T-helper 9 cell (primary cell): Measurements from ENCODE around the gene RNF225.
A peak's percentile ranks its signal among the peaks of the same experiment; 100 is the strongest.
"Not testable (repeated sequence)": the region's sequence is repeated elsewhere in the genome, so short reads cannot be mapped to it uniquely, and the experiment has no call there.

Source experiments
- DNase-seq: peaks from one replicate; pipeline ENCODE4 v3.0.0-alpha.2; 2020

The RNF225 gene

GRCh38 chr19:58409010-58409790 is 13.7 kb downstream of the RNF225 start:
- DNase-seq: no peak

GRCh38 chr19:58416604-58417003 is 21.1 kb downstream of the RNF225 start:
- no peak for DNase-seq

GRCh38 chr19:58417071-58417470 is 21.6 kb downstream of the RNF225 start:
- DNase-seq: no peak

- DNase-seq: no peak
These were observed 33.2 kb downstream of the RNF225 start for GRCh38 chr19:58428617-58429016.

GRCh38 chr19:58429745-58430144 is 34.3 kb downstream of the RNF225 start:
- DNase-seq: no peak

GRCh38 chr19:58434217-58434616 is 38.8 kb downstream of the RNF225 start:
- DNase-seq: no peak

GRCh38 chr19:58439576-58440554 is 44.4 kb downstream of the RNF225 start, which contains the start of gene ZNF132:
TSS of gene ZNF132 (minus strand) at chr19:58440153. CDS start at chr19:58439821, 332 bp downstream.
- DNase-seq: peak; percentile 89

- DNase-seq: no peak
These were observed 45.1 kb downstream of the RNF225 start for GRCh38 chr19:58440556-58440955.

- not testable (repeated sequence) for DNase-seq
These were observed 47.5 kb downstream of the RNF225 start for GRCh38 chr19:58442986-58443385.
